Measurements from ENCODE around the gene ZMIZ2.
"Not testable (repeated sequence)": the region's sequence is repeated elsewhere in the genome, so short reads cannot be mapped to it uniquely, and the experiment has no call there.

The ZMIZ2 gene

DNA sequence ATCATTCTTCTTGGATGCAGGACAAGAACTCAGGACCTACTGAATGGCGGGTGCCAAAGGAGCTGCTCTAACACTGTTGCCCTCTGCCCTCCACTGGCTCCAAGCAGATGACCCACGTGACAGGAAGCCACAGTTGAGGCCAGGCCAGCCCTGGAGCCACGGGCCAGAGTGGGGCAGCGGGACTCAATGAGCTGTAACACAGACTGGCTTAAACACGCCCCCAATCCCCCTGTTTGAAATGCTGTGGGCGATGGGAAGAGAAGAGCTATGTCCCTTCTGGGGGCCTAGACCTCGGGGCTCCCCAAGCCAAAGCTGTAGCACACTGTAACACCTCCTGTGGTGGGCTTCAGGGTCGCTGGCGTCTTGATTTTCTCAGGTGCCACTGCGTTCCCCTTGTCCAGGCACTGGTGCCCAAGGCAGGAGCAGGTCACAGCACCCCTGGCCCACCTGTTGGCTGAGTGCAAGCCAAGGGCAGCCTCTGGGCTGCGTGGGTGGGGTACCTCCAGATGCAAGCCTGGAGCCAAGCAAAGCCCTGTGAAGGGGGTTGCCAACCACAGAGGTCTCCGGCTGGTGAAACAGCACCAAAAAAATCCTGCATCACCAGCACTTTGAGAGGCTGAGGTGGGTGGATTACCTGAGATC is 18.6 kb upstream of the ZMIZ2 start:
- DNase-seq: no peak

DNA sequence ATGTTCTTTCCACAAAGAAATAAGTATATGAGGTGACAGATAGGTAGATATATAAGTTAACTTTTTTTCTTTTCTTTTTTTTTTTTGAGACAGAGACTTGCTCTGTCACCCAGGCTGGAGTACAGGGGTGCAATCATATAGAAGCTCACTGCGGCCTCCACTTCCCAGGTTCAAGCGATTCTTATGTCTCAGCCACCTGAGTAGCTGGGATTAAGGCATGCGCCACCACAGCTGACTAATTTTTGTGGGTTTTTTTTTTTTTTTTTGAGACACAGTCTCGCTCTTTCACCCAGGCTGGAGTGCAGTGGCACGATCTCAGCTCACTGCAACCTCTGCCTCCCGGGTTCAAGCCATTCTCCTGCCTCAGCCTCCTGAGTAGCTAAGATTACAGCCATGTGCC is 15.7 kb upstream of the ZMIZ2 start:
- not testable (repeated sequence) for DNase-seq

- DNase-seq: no peak
Observed at GRCh38 chr7:44733708-44734481, 14.8 kb upstream of the ZMIZ2 start.

- no peak for DNase-seq
Observed at GRCh38 chr7:44735403-44736165, 13.1 kb upstream of the ZMIZ2 start.

GRCh38 chr7:44736896-44737295 is 11.8 kb upstream of the ZMIZ2 start:
- DNase-seq: no peak

DNA sequence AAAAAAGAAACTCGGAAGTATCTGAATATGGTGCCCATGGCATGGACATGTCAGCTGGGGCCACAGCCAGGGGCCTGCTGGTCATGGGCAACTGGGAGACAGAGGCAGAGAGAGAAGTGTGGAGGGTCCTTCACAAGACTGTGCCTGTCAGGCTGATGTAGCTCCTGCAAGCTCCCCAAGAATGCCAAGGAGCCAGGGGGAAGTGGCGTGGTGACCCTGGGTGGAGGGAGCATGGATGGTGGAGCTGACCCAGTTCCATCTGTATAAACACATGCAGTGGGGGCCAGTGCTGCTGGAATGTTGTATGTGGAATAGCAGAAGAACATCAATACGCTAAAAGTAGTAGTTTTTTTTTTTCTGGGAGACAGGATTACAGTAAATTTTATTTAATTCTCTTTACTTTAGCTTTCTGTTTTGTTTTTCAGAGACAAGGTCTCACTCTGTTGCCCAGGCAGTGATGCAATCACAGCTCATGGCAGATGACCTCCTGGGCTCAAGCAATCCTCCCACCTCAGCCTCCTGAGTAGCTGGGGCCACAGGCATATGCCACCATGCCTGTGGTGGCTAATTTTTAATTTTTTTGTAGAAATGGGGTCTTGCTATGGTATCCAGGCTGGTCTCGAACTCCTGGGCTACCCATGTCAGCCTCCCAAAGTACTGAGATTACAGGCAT is 10.5 kb upstream of the ZMIZ2 start:
- DNase-seq: no peak

- no peak for DNase-seq
Observed at GRCh38 chr7:44738876-44739665, 9.6 kb upstream of the ZMIZ2 start.

DNA sequence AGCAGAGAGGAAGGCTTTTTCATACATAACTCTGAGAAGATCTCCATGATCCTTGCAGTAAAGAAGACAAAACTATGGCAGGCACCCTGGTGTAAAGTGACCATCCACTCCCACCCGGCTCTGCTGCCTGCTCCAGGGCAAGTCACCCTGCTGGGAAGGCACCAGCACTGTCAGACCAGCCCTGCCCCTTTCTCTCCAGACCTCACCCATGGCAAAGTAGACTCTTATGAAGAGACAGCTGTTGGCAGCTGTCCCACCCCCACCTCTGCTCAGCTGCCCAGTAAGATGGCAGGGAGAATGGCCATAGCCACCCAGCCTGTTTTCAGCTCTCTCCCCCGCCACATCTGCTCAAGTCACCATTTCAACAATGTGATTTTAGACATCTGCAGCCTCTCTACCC is 8.6 kb upstream of the ZMIZ2 start:
- no peak for DNase-seq

DNA sequence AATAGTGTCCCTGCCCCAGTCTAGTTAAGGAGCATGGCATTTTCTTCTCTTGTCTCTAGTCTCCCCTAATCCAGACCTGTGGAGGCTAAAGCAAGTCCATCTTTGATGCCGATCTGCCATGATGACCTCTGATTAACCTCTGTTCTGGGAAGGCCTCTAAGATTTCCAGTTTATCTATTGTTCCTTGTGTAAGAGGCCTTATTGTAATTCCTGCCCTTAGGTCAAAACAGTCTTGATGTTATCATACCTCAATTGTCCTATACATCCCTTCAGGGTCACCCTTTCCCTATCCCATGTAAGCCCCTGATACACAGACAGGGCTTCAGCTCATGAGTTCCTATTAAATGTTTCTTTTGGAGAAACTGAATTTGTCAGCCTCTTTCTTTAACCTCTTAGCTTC is 4.9 kb upstream of the ZMIZ2 start:
- DNase-seq: no peak

DNA sequence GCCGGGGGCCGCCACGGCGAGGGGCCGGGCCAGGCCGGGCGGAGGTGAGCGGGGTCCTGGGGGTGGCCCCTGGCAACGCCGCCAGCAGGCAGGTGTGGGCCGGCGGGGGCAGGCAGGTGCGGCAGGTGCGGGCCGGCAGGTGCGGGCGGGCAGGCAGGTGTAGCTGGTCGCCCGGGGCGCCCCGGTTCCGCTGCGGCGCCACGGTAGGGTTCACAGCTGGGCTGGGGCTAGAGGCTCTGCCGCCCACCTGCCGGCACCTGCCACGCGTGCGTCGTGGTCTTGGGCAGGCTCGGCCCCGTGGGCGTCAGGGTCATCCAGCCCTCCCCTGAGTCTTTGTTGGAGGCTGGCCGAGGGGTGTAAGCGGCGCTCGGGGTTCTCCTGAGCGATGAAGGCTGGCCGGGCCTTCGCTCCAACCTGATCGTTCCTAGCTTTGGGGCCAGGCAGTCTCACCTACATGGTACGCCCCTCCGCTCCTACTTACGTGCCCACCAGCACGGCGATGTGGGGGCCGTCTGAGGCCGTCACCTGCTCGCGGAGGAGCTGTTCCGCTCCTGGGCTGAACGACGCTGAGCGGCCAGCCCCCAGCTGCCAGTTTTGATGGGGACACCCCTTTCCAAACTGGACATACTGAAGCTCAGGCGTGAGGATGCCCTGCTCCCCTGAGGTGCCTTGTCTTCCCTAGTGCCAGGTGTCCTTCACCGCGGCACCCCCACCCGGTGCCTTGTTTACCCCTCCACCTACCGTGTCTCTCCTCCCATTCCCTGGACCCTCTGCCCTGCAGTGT is 493 bp downstream of the ZMIZ2 start:
- DNase-seq: peak; percentile 77

DNA sequence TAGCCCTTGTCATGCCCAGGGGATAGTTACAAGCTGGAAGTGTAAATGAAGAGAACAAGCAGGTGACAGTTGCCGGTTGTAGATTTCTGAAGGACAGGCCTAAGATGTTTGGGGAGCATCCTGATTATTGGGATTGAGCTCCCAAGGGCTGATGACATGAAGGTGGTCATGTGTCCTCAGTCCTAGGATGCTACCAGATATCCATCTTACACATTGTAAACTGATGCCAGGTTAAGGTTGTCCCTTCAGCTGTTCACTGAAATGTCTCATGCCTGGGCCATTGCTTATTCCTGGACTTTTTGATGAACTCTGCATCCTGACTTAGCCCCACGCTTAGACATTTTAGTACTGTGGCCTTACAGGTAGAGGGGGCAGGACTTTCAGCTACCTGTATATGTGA is 1.3 kb downstream of the ZMIZ2 start:
- DNase-seq: no peak

DNA sequence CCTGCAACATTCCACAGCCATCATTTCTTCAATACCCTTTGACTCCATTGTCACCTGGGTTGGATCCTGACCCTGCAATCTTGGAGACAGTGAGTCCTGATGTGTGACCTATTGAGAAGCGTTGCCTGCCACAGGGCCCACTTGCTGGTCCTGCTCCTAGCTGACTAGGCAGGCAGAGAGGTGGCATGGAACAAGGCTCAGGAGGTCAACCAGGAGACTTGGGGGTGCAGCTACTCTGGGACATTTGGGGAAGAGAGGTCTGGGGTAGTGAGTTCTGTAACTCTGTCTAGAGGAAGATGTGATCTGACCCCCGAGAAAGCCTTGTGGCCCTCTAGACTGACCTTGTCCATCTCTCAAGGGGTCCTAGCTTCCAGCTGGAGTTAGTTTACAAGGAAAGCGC is 1.8 kb downstream of the ZMIZ2 start:
- DNase-seq: no peak

GRCh38 chr7:44750921-44751571 is 2.4 kb downstream of the ZMIZ2 start:
- no peak for DNase-seq

DNA sequence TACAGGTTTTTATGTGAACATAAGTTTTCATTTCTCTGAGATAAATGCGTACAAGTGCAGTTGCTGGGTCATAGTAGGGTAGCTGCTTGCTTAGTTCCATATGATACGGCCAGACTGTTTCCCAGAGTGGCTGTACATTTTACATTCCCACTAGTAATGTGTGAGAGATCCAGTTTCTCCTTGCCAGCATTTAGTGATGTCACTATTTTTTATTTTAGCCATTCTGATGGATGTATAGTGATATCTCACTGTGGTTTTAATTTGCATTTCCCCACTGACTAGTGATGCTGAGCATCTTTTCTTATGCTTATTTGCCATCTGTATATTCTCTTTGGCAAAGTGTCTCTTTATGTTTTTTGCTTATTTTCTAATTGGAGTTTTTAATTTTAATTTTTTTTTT is 4.2 kb downstream of the ZMIZ2 start:
- no peak for DNase-seq

GRCh38 chr7:44754802-44755697 is 6.4 kb downstream of the ZMIZ2 start:
- no peak for DNase-seq

DNA sequence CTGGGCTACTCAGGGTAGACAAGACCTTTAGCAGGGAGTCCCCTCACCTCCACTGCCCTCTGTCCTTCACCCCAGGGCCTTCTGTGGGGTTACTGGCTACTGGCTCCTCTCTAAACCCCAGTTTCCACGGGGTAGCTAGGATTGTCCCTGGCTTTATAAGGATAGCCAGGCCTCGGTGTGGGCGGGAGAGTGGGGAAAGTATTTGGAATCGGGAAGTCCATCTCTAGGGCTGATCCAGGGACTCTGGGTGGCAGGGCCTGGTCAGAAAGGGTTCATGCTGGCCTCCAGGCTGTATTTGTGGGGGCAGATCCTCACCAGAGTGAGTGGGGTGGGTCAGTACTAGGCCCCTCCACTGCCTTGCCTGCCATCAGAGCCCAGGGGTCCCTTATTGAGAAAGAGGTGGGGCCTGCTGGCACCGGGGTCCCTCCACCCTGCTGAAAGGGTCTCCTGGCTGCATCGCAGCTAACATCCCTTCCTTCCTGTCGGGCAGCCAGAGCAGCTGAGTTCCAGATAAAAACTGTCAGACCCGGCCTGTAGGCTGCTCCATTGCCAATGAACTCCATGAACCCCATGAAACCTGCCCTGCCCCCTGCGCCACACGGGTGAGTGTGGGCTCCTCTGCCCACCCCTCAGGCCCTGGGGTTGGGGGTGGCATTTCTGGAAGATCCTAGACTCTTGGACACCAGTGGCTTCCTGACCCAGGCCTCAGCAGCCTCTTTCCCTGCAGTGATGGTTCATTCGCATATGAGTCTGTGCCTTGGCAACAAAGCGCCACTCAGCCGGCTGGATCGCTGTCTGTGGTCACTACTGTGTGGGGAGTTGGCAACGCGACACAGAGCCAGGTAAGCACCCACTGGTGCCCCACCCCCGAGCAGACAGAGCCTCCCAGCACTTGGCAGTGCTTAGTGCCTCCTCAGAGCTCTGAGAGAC is 7.3 kb downstream of the ZMIZ2 start:
- DNase-seq: no peak

GRCh38 chr7:44756904-44757303 is 8.3 kb downstream of the ZMIZ2 start:
- no peak for DNase-seq

DNA sequence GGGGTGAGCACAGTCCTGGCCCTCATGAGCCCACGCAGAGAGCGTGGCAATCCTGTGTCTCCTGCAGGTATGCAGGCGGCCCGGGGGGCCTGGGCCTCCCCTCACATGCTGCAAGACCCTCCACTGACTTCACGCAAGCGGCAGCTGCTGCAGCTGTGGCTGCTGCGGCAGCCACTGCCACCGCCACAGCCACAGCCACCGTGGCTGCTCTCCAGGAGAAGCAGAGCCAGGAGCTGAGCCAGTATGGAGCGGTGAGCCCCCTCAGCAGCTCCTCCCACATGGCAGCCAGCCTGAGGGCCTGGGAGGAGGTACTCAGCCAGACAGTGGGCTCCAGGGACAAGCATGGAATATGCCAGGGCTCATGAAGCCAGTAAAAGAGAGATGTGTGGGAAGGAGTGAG is 8.7 kb downstream of the ZMIZ2 start:
- no peak for DNase-seq

GRCh38 chr7:44757739-44758138 is 9.1 kb downstream of the ZMIZ2 start:
- DNase-seq: no peak
